Right atrium auricular region (tissue), 2 donors: ENCODE measurements around the gene TRAFD1. TPM values are rescaled to one million over a fixed set of nuclear protein-coding genes. Genes with fewer than 3 reads are reported as not detected.
"Not testable (repeated sequence)": the region's sequence is repeated elsewhere in the genome, so short reads cannot be mapped to it uniquely, and the experiment has no call there.

Source experiments
- DNase-seq: peaks from one replicate; pipeline ENCODE4 v3.0.0-alpha.2; 2019; ENCODE audit warnings: low spot score
- H3K27ac ChIP-seq, 2 donors: fragments of 200-600 bp; sonication (generic); 1 replicate in 1 of 2; 2 replicates in 1 of 2; pipeline ENCODE4 v1.5.1; 2016 to 2019
- H3K27me3 ChIP-seq, 2 donors: fragments of 200-600 bp; sonication (generic); one replicate each; pipeline versions ENCODE4 v1.5.1 to v1.6.0; 2017 to 2019
- H3K36me3 ChIP-seq: fragments of 200-600 bp; sonication (generic); one replicate; pipeline ENCODE4 v1.5.1; 2016
- H3K4me1 ChIP-seq, 2 donors: fragments of 200-600 bp; sonication (generic); one replicate each; pipeline versions ENCODE4 v1.5.1 to v1.6.0; 2017 to 2019
- H3K4me3 ChIP-seq, 2 donors: fragments of 200-600 bp; sonication (generic); 1 replicate in 1 of 2; 2 replicates in 1 of 2; pipeline ENCODE4 v1.5.1; 2017 to 2019; ENCODE audit warnings: mild to moderate bottlenecking in 1 of 2, moderate library complexity in 1 of 2
- H3K9me3 ChIP-seq, 2 donors: fragments of 200-600 bp; sonication (generic); one replicate each; pipeline ENCODE4 v1.5.1; 2019
- CTCF ChIP-seq, 2 donors: fragments of 200-600 bp; sonication (generic); IDR thresholded peaks; one replicate each; pipeline ENCODE4 v1.5.1; 2019; ENCODE audit warnings: antibody characterized with exemption in 2 of 2
- total RNA-seq, 2 donors: library from RNA; depleted of rRNA; stranded (reverse); fragments of >200 nt; gene quantifications; one replicate each; pipeline ENCODE4 v1.1.0, GENCODE V29; 2016

TRAFD1 gene
- total RNA-seq, 2 donors from 2014 or later, result 17.9 to 26.5 TPM

- H3K9me3 ChIP-seq, result no peaks in the 10 kb centered on the region
- peak overlapping the region; percentile 91 to 100 for H3K27ac ChIP-seq
- peak; percentile 57 for DNase-seq
- peak overlapping the region; percentile 60 to 80 for H3K4me3 ChIP-seq
- no peak for TF ChIP-seq CTCF (IDR thresholded peaks at IDR 0.05)
- peaks cover 0 to 56% of the 10 kb centered on the region in 2 donors for H3K4me1 ChIP-seq
- no peaks in the 10 kb centered on the region for H3K27me3 ChIP-seq
- H3K36me3 ChIP-seq, result no peaks in the 10 kb centered on the region
Measured at GRCh38 chr12:112107306-112108201, 17.8 kb upstream of the TRAFD1 start.

GRCh38 chr12:112108202-112109079 lies 16.9 kb upstream of the TRAFD1 start, which contains the start of gene NAA25:
NAA25 (minus strand) TSS chr12:112108783; CDS start chr12:112108773, 10 bp downstream.
- DNase-seq, result peak; percentile 89
- no peaks in the 10 kb centered on the region for H3K9me3 ChIP-seq
- no peak for TF ChIP-seq CTCF (IDR thresholded peaks at IDR 0.05)

GRCh38 chr12:112110787-112111662 lies 14.3 kb upstream of the TRAFD1 start:
- H3K4me3 ChIP-seq, H3K36me3 ChIP-seq, H3K9me3 ChIP-seq, H3K27me3 ChIP-seq: not testable (repeated sequence)
- H3K27ac ChIP-seq, result peak overlapping the region in 1 of 2 donors; percentile 3
- H3K4me1 ChIP-seq, result peaks cover 0 to 28% of the 10 kb centered on the region in 2 donors
- peak; percentile 54 for DNase-seq

More at GRCh38 chr12:112108202-112109079, 16.9 kb upstream of the TRAFD1 start, which contains the start of gene NAA25:
- H3K27me3 ChIP-seq, result no peaks in the 10 kb centered on the region
- H3K4me3 ChIP-seq, result peak within 1 kb of the TSS; percentile 60 to 80
- H3K36me3 ChIP-seq, result no peaks in the 10 kb centered on the region
- peak within 1 kb of the TSS; percentile 91 to 100 for H3K27ac ChIP-seq
- H3K4me1 ChIP-seq, result peaks cover 0 to 48% of the 10 kb centered on the region in 2 donors

DNA sequence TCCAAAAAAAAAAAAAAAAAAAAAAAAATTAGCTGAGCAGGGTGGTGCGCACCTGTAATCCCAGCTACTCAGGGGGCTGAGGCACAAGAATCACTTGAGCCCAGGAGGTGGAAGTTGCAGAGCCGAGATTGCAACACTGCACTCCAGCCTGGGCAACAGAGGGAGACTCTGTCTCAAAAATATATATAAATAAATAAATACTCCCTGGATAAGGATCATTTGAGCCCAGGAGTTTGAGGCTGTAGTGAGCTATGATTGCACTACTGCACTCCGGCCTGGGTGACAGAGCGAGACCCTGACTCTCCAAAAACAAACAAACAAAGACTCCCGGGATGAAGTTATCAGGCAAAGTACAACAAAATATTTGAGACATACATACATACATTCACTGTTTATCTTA lies 13.4 kb upstream of the TRAFD1 start:
- Histone ChIP-seq H3K9me3 (no peaks in the 10 kb centered on the region), H3K4me1 (peaks cover 0 to 29% of the 10 kb centered on the region in 2 donors), H3K36me3 (no peaks in the 10 kb centered on the region), H3K27ac (no peak overlapping the region), H3K27me3 (no peaks in the 10 kb centered on the region), H3K4me3 (no peak overlapping the region)
- peak in 1 of 2 donors; percentile 28 for TF ChIP-seq CTCF (IDR thresholded peaks at IDR 0.05)
- peak; percentile 52 for DNase-seq

DNA sequence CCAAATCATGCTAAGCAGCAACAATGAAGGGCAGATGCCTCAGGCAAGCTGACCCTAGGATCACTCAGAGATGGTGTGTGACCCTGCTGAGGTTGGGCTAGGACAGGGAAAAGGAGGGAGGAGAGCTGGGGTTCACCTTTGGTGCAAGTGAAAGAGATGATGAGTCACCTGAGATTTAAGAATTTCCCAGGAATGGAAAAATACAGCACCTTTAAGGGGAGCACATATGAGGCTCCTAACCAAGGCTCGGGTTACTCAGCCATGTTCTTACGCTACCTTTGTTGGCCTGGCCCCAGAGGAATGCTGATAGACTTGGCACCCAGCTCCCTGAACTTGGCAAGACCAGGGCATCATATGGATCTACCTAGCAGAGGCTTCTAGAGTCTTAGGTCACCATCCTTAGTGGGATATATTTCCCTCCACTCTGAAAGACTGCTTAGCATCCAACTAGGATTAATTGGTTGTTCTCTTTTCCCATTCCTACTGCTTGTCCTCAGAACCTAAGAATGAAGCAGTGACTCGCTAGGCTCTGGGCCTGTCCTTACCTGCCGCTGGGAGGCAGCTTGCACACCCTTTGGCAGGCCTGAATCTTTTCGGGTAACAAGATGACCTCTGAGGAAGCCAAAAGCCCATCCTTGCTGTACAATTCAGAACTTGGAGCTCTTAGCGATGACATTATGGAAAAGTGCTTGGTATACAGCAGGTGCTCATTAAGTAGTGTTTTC lies 12.8 kb upstream of the TRAFD1 start:
- Histone ChIP-seq H3K36me3 (no peaks in the 10 kb centered on the region), H3K4me3 (no peak overlapping the region), H3K9me3 (no peaks in the 10 kb centered on the region), H3K27me3 (no peaks in the 10 kb centered on the region), H3K4me1 (peaks cover 0 to 29% of the 10 kb centered on the region in 2 donors), H3K27ac (no peak overlapping the region)
- TF ChIP-seq CTCF (IDR thresholded peaks at IDR 0.05), result no peak
- DNase-seq, result no peak
